ENCODE results near the gene UBE2K. TPM values are rescaled to one million over a fixed set of nuclear protein-coding genes. Genes with fewer than 3 reads are reported as not detected.

The UBE2K gene
- total and polyA plus RNA-seq, 2 donors: 18.5 to 40.9 TPM

DNA sequence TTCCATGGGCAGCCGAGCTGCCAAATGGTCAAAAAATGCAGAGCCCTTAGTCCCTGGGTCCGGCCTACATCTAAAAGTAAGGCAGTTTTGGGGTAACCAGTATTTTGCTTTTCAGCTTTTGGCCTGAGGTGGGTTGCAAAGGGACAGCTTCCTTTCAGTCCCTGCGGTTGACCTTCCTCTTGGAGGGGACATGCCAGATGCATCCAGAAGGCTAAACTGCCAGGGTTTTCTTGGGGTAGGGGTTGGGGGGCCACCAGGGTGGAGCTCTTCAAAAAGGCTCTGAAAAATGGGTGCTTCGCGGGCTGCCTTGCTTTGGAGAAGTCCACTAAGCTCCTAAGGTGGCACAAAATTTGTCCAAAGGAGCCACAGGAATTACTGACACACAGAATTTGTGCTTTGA, 120.7 kb downstream of the UBE2K start:
- Histone ChIP-seq H3K27me3 (ENCODE audit: control insufficient read depth in 2 of 2, insufficient read depth in 1 of 2, low read length in 1 of 2) (no peaks in the 10 kb centered on the region), H3K27ac (ENCODE audit: low read depth in 1 of 2, low read length in 1 of 2) (no peak overlapping the region), H3K4me1 (ENCODE audit: control insufficient read depth in 2 of 2, insufficient read depth in 2 of 2, low read length in 2 of 2) (no peaks in the 10 kb centered on the region), H3K9me3 (ENCODE audit: control insufficient read depth in 2 of 2, insufficient read depth in 1 of 2, low read length in 1 of 2) (peaks cover 0 to 11% of the 10 kb centered on the region in 2 donors), H3K4me3 (ENCODE audit: low read length in 2 of 2) (no peak overlapping the region), H3K36me3 (ENCODE audit: control insufficient read depth in 2 of 2, insufficient read depth in 2 of 2, low read length in 1 of 2) (peaks cover 7 to 17% of the 10 kb centered on the region in 2 donors)
- WGBS: 98% methylated on average over 5 of the region's 5 CpGs
- DNase-seq (ENCODE audit: low read depth in 6 of 9, low spot score in 9 of 9): no peak

DNA sequence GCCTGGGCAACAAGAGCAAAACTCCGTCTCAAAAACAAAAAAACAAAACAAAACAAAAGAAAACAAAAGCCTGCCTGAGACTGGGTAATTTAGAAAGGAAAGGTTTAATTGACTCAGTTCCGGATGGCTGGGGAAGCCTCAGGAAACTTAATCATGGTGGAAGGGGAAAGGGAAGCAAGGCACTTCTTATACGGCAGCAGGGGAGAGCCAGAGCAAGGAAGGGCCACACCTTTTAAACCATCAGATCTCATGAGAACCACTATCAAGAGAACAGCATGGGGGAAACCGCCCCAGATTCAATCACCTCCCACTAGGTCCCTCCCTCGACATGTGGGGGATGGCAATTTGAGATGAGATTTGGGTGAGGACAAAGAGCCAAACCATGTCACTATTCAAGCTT, 122.2 kb downstream of the UBE2K start:
- WGBS: 96% methylated on average over 5 of the region's 5 CpGs
- no peak overlapping the region for H3K27ac ChIP-seq (ENCODE audit: low read depth in 1 of 2, low read length in 1 of 2)
- no peaks in the 10 kb centered on the region for H3K9me3 ChIP-seq (ENCODE audit: control insufficient read depth in 2 of 2, insufficient read depth in 1 of 2, low read length in 1 of 2)
- no peak overlapping the region for H3K4me3 ChIP-seq (ENCODE audit: low read length in 2 of 2)
- peaks cover 8 to 24% of the 10 kb centered on the region in 2 donors for H3K36me3 ChIP-seq (ENCODE audit: control insufficient read depth in 2 of 2, insufficient read depth in 2 of 2, low read length in 1 of 2)
- DNase-seq (ENCODE audit: low read depth in 6 of 9, low spot score in 9 of 9): no peak
- H3K4me1 ChIP-seq (ENCODE audit: control insufficient read depth in 2 of 2, insufficient read depth in 2 of 2, low read length in 2 of 2): no peaks in the 10 kb centered on the region
- no peaks in the 10 kb centered on the region for H3K27me3 ChIP-seq (ENCODE audit: control insufficient read depth in 2 of 2, insufficient read depth in 1 of 2, low read length in 1 of 2)

DNA sequence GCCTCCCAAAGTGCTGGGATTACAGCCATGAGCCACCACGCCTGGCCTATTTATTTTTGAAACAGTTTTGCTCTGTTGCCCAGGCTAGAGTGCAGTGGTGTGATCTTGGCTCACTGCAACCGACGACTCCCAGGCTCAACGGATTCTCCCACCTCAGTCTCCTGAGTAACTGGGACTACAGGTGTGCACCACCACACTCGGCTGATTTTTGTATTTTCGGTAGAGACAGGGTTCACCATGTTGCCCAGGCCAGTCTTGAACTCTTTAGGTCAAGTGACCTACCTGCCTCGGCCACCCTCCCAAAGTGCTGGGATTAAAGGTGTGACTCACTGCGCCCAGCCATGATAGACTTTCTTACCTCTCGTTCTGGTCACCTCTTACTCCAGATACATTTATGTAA, 124.0 kb downstream of the UBE2K start:
- H3K27me3 ChIP-seq (ENCODE audit: control insufficient read depth in 2 of 2, insufficient read depth in 1 of 2, low read length in 1 of 2): no peaks in the 10 kb centered on the region
- H3K9me3 ChIP-seq (ENCODE audit: control insufficient read depth in 2 of 2, insufficient read depth in 1 of 2, low read length in 1 of 2): no peaks in the 10 kb centered on the region
- no peak overlapping the region for H3K27ac ChIP-seq (ENCODE audit: low read depth in 1 of 2, low read length in 1 of 2)
- DNase-seq (ENCODE audit: low read depth in 6 of 9, low spot score in 9 of 9): no peak
- peaks cover 9 to 33% of the 10 kb centered on the region in 2 donors for H3K36me3 ChIP-seq (ENCODE audit: control insufficient read depth in 2 of 2, insufficient read depth in 2 of 2, low read length in 1 of 2)
- no peak overlapping the region for H3K4me3 ChIP-seq (ENCODE audit: low read length in 2 of 2)
- 97% methylated on average over 9 of the region's 9 CpGs for WGBS
- H3K4me1 ChIP-seq (ENCODE audit: control insufficient read depth in 2 of 2, insufficient read depth in 2 of 2, low read length in 2 of 2): no peaks in the 10 kb centered on the region

DNA sequence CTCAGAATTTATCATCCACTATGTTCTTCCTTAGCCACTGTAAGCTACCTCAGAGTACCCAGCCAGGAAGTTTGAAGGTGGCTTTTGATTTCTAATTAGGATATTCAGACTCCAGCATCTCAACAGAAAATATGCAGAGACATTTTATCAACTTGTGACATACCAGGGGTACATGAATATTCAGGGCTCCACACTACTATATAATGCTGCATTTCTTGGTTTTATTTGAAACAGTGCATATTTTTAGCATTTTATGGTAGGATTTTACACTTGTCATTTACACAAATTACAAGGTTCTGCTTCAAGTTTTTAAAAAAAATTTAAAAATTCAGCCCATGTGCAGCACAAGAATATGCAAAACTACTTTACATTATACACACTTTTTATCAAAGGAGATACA, 124.7 kb downstream of the UBE2K start:
- no peak overlapping the region for H3K27ac ChIP-seq (ENCODE audit: low read depth in 1 of 2, low read length in 1 of 2)
- H3K4me3 ChIP-seq (ENCODE audit: low read length in 2 of 2): no peak overlapping the region
- peaks cover 9 to 38% of the 10 kb centered on the region in 2 donors for H3K36me3 ChIP-seq (ENCODE audit: control insufficient read depth in 2 of 2, insufficient read depth in 2 of 2, low read length in 1 of 2)
- no peak for DNase-seq (ENCODE audit: low read depth in 6 of 9, low spot score in 9 of 9)
- no peaks in the 10 kb centered on the region for H3K4me1 ChIP-seq (ENCODE audit: control insufficient read depth in 2 of 2, insufficient read depth in 2 of 2, low read length in 2 of 2)
- H3K27me3 ChIP-seq (ENCODE audit: control insufficient read depth in 2 of 2, insufficient read depth in 1 of 2, low read length in 1 of 2): no peaks in the 10 kb centered on the region
- H3K9me3 ChIP-seq (ENCODE audit: control insufficient read depth in 2 of 2, insufficient read depth in 1 of 2, low read length in 1 of 2): no peaks in the 10 kb centered on the region

DNA sequence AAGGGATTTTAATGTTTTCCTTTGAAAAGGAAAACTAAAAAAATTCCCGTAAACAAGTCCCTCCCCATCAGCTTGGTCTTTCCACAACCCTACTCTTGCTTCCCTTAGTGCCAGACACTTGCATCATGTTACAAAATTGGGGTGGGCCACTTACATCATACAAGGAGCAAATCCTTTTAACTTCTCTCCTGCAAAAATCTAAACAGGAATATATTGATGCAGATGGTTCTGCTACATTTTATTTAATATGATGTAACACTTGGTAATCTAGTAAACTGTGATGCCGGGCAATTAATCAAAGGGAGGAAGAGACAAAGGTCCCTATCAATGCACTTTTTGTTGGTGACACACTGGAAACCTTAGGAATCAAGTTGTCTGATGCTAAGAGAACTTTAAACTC, 125.3 kb downstream of the UBE2K start:
- H3K27ac ChIP-seq (ENCODE audit: low read depth in 1 of 2, low read length in 1 of 2): no peak overlapping the region
- no peaks in the 10 kb centered on the region for H3K9me3 ChIP-seq (ENCODE audit: control insufficient read depth in 2 of 2, insufficient read depth in 1 of 2, low read length in 1 of 2)
- no peaks in the 10 kb centered on the region for H3K4me1 ChIP-seq (ENCODE audit: control insufficient read depth in 2 of 2, insufficient read depth in 2 of 2, low read length in 2 of 2)
- no peaks in the 10 kb centered on the region for H3K27me3 ChIP-seq (ENCODE audit: control insufficient read depth in 2 of 2, insufficient read depth in 1 of 2, low read length in 1 of 2)
- no peak for DNase-seq (ENCODE audit: low read depth in 6 of 9, low spot score in 9 of 9)
- H3K4me3 ChIP-seq (ENCODE audit: low read length in 2 of 2): no peak overlapping the region
- 97% methylated on average over 2 of the region's 2 CpGs for WGBS
- H3K36me3 ChIP-seq (ENCODE audit: control insufficient read depth in 2 of 2, insufficient read depth in 2 of 2, low read length in 1 of 2): peaks cover 9 to 44% of the 10 kb centered on the region in 2 donors

DNA sequence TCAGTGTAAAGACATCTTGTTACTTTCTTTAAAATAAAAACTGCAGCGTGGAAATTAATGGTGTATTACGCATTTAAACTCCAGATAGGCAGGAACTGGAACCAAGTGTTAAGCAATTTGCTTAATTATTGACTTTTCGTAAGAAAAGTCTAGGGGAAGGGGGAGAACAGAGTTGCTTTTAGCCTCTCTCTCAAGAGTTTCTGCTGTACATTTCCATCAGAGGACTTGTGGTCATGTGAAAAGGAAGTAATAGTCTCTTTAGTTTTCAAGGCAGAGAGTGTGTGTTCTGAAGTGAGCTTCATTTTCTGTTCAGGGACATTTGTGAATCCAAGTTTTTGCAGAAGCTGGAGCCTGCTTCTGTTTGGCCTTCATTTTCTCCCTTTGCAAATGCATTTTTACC, 127.2 kb downstream of the UBE2K start:
- DNase-seq (ENCODE audit: low read depth in 6 of 9, low spot score in 9 of 9): peak in 1 of 9 donors; percentile 13
- no peaks in the 10 kb centered on the region for H3K9me3 ChIP-seq (ENCODE audit: control insufficient read depth in 2 of 2, insufficient read depth in 1 of 2, low read length in 1 of 2)
- H3K27me3 ChIP-seq (ENCODE audit: control insufficient read depth in 2 of 2, insufficient read depth in 1 of 2, low read length in 1 of 2): no peaks in the 10 kb centered on the region
- 95% methylated on average over 3 of the region's 3 CpGs for WGBS
- no peaks in the 10 kb centered on the region for H3K4me1 ChIP-seq (ENCODE audit: control insufficient read depth in 2 of 2, insufficient read depth in 2 of 2, low read length in 2 of 2)
- no peak overlapping the region for H3K27ac ChIP-seq (ENCODE audit: low read depth in 1 of 2, low read length in 1 of 2)
- no peak overlapping the region for H3K4me3 ChIP-seq (ENCODE audit: low read length in 2 of 2)
- peaks cover 16 to 58% of the 10 kb centered on the region in 2 donors for H3K36me3 ChIP-seq (ENCODE audit: control insufficient read depth in 2 of 2, insufficient read depth in 2 of 2, low read length in 1 of 2)

DNA sequence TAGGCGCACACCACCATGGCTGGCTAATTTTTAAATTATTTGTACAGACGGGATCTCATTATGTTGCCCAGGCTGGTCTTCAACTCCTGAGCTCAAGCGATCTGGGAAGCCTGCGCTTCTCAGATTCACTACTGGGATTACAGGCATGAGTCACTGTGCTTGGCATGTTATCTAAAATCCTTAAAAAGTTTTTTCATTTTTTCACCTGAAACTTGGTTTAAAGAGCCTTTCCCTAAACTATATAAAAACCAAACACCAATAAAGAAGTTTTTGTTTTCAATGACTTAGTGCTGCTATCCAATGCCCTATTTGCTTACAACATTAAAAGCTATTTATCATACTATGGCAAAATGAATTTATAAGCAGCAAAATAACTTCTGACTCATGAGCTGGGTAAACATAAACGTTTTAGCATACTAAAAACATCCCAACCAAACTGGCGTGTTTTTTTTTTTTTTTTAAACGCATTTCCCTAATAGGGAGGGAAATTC, 127.8 kb downstream of the UBE2K start:
- Histone ChIP-seq H3K27me3 (ENCODE audit: control insufficient read depth in 2 of 2, insufficient read depth in 1 of 2, low read length in 1 of 2) (no peaks in the 10 kb centered on the region), H3K9me3 (ENCODE audit: control insufficient read depth in 2 of 2, insufficient read depth in 1 of 2, low read length in 1 of 2) (no peaks in the 10 kb centered on the region), H3K36me3 (ENCODE audit: control insufficient read depth in 2 of 2, insufficient read depth in 2 of 2, low read length in 1 of 2) (peaks cover 18 to 61% of the 10 kb centered on the region in 2 donors), H3K4me1 (ENCODE audit: control insufficient read depth in 2 of 2, insufficient read depth in 2 of 2, low read length in 2 of 2) (no peaks in the 10 kb centered on the region), H3K4me3 (ENCODE audit: low read length in 2 of 2) (no peak overlapping the region), H3K27ac (ENCODE audit: low read depth in 1 of 2, low read length in 1 of 2) (no peak overlapping the region)
- 95% methylated on average over 7 of the region's 7 CpGs for WGBS
- DNase-seq (ENCODE audit: low read depth in 6 of 9, low spot score in 9 of 9): no peak

Other genes with a start within 250 kb of the UBE2K start
- gene RPL9, start 239.2 kb upstream of the UBE2K start, total RNA-seq: 3,904 TPM
- 3,607 TPM for gene RPL9, start 239.2 kb upstream of the UBE2K start, polyA plus RNA-seq
- gene LIAS, start 239.1 kb upstream of the UBE2K start, total RNA-seq: 12.5 TPM
- gene LIAS, start 239.1 kb upstream of the UBE2K start, polyA plus RNA-seq: 29.1 TPM
- gene UGDH, start 170.7 kb upstream of the UBE2K start, total RNA-seq: 12.7 TPM
- 11.7 TPM for gene UGDH, start 170.7 kb upstream of the UBE2K start, polyA plus RNA-seq
- 13.0 TPM for gene SMIM14, start 59.3 kb upstream of the UBE2K start, total RNA-seq
- gene SMIM14, start 59.3 kb upstream of the UBE2K start, polyA plus RNA-seq: 42.0 TPM